Measurements from ENCODE around the gene RAPH1.
"Not testable (repeated sequence)": the region's sequence is repeated elsewhere in the genome, so short reads cannot be mapped to it uniquely, and the experiment has no call there.

DNA sequence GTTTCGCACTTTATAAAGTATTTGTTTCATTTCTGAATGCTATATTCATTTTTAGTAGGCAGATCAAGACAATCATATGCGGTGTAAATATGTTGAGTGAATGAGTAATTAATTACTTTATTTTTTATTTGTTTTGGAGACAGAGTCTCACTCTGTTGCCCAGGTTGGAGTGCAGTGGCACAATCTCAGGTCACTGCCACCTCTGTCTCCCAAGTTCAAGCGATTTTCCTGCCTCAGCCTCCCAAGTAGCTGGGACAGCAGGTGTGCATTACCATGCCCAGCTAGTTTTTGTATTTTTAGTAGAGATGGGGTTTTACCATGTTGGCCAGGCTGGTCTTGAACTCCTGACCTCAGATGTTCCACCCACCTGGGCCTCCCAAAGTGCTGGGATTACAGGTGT, 5.5 kb upstream of the RAPH1 start:
- TF ChIP-seq, protein P1, sequence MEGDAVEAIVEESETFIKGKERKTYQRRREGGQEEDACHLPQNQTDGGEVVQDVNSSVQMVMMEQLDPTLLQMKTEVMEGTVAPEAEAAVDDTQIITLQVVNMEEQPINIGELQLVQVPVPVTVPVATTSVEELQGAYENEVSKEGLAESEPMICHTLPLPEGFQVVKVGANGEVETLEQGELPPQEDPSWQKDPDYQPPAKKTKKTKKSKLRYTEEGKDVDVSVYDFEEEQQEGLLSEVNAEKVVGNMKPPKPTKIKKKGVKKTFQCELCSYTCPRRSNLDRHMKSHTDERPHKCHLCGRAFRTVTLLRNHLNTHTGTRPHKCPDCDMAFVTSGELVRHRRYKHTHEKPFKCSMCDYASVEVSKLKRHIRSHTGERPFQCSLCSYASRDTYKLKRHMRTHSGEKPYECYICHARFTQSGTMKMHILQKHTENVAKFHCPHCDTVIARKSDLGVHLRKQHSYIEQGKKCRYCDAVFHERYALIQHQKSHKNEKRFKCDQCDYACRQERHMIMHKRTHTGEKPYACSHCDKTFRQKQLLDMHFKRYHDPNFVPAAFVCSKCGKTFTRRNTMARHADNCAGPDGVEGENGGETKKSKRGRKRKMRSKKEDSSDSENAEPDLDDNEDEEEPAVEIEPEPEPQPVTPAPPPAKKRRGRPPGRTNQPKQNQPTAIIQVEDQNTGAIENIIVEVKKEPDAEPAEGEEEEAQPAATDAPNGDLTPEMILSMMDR (conservative IDR thresholded peaks at IDR 0.05; ENCODE audit: low read depth, low read length): not testable (repeated sequence)
- not testable (repeated sequence) for TF ChIP-seq EZH2phosphoT487 (IDR thresholded peaks at IDR 0.05; ENCODE audit: borderline replicate concordance, low read length); EZH2 (IDR thresholded peaks at IDR 0.05; ENCODE audit: low read length, unreplicated experiment)
